Measurements from ENCODE around the gene HNRNPA2B1.

GRCh38 chr7:26187380-26188205 lies 13.0 kb downstream of the HNRNPA2B1 start:
- TF ChIP-seq FOXK1 (CRISPR knock-in tag; IDR thresholded peaks at IDR 0.05) (no peak), TP53 (CRISPR knock-in tag; IDR thresholded peaks at IDR 0.05) (no peak), MAX (CRISPR knock-in tag; IDR thresholded peaks at IDR 0.05) (no peak), MLX (CRISPR knock-in tag; IDR thresholded peaks at IDR 0.05) (no peak), AR (CRISPR knock-in tag; IDR thresholded peaks at IDR 0.05) (peak; percentile 94)
- TF ChIP-seq, protein P1, sequence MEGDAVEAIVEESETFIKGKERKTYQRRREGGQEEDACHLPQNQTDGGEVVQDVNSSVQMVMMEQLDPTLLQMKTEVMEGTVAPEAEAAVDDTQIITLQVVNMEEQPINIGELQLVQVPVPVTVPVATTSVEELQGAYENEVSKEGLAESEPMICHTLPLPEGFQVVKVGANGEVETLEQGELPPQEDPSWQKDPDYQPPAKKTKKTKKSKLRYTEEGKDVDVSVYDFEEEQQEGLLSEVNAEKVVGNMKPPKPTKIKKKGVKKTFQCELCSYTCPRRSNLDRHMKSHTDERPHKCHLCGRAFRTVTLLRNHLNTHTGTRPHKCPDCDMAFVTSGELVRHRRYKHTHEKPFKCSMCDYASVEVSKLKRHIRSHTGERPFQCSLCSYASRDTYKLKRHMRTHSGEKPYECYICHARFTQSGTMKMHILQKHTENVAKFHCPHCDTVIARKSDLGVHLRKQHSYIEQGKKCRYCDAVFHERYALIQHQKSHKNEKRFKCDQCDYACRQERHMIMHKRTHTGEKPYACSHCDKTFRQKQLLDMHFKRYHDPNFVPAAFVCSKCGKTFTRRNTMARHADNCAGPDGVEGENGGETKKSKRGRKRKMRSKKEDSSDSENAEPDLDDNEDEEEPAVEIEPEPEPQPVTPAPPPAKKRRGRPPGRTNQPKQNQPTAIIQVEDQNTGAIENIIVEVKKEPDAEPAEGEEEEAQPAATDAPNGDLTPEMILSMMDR (IDR thresholded peaks at IDR 0.05), result no peak
